ENCODE data around the gene MLXIPL.

GRCh38 chr7:73582664-73583202 is 41.6 kb downstream of the MLXIPL start:
- TF ChIP-seq EP300 (IDR thresholded peaks at IDR 0.05; ENCODE audit: borderline replicate concordance in 1 of 2, low read depth in 2 of 2, low read length in 2 of 2) (no peak), POLR2A (IDR thresholded peaks at IDR 0.05; ENCODE audit: control extremely low read depth in 1 of 2, low read depth in 2 of 2, low read length in 2 of 2) (no peak), CHD1 (IDR thresholded peaks at IDR 0.05; ENCODE audit: low read depth, low read length) (no peak), SP1 (IDR thresholded peaks at IDR 0.05; ENCODE audit: low read depth, low read length) (no peak), CTCF (IDR thresholded peaks at IDR 0.05; ENCODE audit: control extremely low read depth in 1 of 3, insufficient read depth in 1 of 3, low read depth in 1 of 3, low read length in 3 of 3) (no peak), YY1 (IDR thresholded peaks at IDR 0.05; ENCODE audit: low read depth, low read length) (no peak), RAD21 (IDR thresholded peaks at IDR 0.05 in 1 of 2, conservative IDR thresholded peaks at IDR 0.05 in 1 of 2; ENCODE audit: low read depth in 2 of 2, low read length in 2 of 2) (no peak), MAX (IDR thresholded peaks at IDR 0.05) (no peak), TAF1 (IDR thresholded peaks at IDR 0.05; ENCODE audit: low read depth, low read length) (no peak), EZH2 (IDR thresholded peaks at IDR 0.05; ENCODE audit: low read depth, low read length, severe bottlenecking) (no peak)
